GM10266 (cell line): Measurements from ENCODE around the gene ADCY9.

Source experiments
- DNase-seq: peaks from one replicate; pipeline ENCODE4 v3.0.0; 2012; ENCODE audit errors: extremely low spot score
- TF ChIP-seq, protein P1 (sequence below): IDR thresholded peaks from 2 replicates; pipeline ENCODE4 v1.5.1; 2012; ENCODE audit warnings: mild to moderate bottlenecking, low read depth; ENCODE audit not compliant: control insufficient read depth, insufficient read depth; ENCODE audit errors: missing control alignments

Gene ADCY9

DNA sequence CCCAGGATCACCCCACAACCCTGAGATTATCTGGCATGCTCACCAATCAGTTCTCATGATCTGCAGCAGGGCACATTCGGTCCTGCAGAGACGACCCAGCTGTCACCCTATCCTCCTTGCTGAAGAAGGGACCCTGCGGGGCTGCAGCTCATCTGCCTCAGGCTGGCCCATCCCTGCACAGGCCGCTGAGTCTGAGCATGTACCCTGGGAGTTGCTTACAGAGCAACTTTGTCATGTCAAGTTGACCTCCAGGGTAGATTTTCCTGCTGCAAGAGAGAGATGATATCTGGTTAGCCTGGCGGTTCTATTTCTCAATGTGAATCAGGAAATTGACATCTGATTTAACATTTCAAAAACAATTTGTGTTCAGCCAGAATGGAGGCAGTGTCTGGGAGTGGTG, 36.0 kb upstream of the ADCY9 start:
- TF ChIP-seq, protein P1, sequence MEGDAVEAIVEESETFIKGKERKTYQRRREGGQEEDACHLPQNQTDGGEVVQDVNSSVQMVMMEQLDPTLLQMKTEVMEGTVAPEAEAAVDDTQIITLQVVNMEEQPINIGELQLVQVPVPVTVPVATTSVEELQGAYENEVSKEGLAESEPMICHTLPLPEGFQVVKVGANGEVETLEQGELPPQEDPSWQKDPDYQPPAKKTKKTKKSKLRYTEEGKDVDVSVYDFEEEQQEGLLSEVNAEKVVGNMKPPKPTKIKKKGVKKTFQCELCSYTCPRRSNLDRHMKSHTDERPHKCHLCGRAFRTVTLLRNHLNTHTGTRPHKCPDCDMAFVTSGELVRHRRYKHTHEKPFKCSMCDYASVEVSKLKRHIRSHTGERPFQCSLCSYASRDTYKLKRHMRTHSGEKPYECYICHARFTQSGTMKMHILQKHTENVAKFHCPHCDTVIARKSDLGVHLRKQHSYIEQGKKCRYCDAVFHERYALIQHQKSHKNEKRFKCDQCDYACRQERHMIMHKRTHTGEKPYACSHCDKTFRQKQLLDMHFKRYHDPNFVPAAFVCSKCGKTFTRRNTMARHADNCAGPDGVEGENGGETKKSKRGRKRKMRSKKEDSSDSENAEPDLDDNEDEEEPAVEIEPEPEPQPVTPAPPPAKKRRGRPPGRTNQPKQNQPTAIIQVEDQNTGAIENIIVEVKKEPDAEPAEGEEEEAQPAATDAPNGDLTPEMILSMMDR: no peak
- no peak for DNase-seq

DNA sequence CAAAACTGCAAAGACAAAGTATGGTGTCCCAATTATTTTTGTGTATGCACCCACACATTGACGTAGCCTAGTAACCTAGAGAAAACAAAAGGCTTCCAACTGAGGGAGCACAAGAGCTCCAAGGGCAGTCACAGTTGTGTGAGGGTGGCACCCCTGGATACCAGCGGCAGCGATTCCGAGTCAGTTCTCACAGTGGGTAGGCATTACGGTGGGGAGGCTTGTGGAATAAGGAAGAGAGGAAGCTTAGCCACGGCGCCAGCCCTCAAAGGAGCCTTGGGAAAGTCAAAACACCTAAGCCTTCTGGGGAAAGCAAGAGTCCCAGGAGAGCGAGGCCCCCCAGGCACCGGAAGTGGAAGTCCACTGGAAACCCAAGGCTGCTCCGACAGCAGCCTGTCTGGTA, 31.0 kb upstream of the ADCY9 start:
- no peak for DNase-seq
- TF ChIP-seq, protein P1: no peak

DNA sequence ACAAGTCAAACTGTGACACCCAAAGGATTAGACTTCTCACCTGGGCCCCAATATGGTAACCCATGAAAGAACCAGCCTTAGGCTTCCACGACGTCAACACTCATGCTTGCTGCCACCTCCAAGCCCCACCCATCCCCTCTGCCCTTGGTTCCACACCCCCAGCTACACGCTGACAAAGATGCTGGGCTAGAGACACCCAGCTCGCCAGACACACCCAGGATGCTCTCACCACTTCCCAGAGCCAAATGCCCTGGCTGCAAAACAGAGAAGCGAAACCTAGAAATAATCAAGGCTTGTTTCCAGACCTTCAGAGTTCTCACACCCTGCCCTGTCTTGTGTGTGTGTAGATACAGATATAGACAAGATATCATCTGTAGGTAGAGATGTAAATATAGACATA, 26.0 kb upstream of the ADCY9 start:
- TF ChIP-seq, protein P1: no peak

GRCh38 chr16:4141604-4142003, 25.4 kb upstream of the ADCY9 start:
- TF ChIP-seq, protein P1: no peak
- DNase-seq: no peak

More for the DNA sequence above, 26.0 kb upstream of the ADCY9 start:
- DNase-seq: no peak

- DNase-seq: no peak
Observed at GRCh38 chr16:4140652-4141051, 24.4 kb upstream of the ADCY9 start.

GRCh38 chr16:4139968-4140367, 23.7 kb upstream of the ADCY9 start:
- TF ChIP-seq, protein P1: no peak
- DNase-seq: no peak

More at GRCh38 chr16:4140652-4141051, 24.4 kb upstream of the ADCY9 start:
- TF ChIP-seq, protein P1: no peak

DNA sequence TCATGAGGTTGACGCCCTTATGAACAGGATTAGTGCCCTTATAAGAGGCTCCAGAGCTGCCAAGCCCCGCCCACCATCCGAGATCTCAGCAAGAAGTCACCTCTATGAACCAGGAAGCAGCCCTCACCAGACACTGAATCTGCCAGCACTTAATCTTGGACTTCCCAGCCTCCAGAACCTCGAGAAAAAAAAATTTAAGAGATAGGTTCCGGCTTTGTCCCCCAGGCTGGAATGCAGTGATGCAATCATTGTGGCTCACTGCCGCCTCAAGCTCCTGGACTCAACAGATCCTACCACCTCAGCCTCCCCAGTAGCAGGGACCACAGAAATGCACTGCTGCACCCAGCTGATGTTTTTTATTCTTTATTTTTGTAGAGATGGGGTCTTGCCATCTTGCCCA, 22.5 kb upstream of the ADCY9 start:
- no peak for DNase-seq
- TF ChIP-seq, protein P1: no peak

DNA sequence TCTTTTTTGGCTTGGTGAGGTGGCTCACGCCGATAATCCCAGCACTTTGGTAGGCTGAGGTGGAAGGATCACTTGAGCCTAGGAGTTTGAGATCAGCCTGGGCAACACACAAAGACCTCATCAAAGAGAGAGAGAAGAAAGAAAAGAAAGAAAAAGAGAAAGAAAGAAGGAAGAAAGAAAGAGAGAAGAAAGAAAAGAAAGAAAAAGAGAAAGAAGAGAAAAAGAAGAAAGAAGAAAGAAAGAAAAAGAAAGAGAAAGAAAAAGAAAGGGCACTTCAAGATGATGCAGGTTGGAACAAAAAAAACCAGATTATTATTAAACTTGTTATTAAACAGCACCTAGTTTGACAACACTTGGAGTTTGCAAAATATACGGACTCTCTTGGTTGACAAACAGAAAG, 21.2 kb upstream of the ADCY9 start:
- DNase-seq: no peak
- TF ChIP-seq, protein P1: no peak
